GM23338 (cell line): ENCODE data around the gene SIAH1. TPM values are rescaled to one million over a fixed set of nuclear protein-coding genes. Genes with fewer than 3 reads are reported as not detected.

Source experiments
- EZH2phosphoT487 ChIP-seq: fragments of 200-600 bp; sonication (generic); IDR thresholded peaks from one replicate; pipeline ENCODE4 v1.8.1; 2018; ENCODE audit warnings: antibody characterized with exemption; ENCODE audit not compliant: unreplicated experiment
- ZNF462 ChIP-seq: fragments of 250-450 bp; sonication (Bioruptor Pico); IDR thresholded peaks from 2 replicates; pipeline ENCODE4 v1.5.0; 2020; ENCODE audit warnings: mild to moderate bottlenecking, moderate library complexity
- polyA plus RNA-seq: library from polyadenylated mRNA; unstranded; fragments of >200 nt; fragmentation: Nextera tagmentation; extraction: Ambion mirVana; gene quantifications from 2 replicates; pipeline ENCODE4 v1.2.1, GENCODE V29; 2016
- small RNA-seq: library from RNA; depleted of rRNA; stranded (forward); fragments of <200 nt; gene quantifications from one replicate; pipeline ENCODE3, GENCODE V24; 2014; ENCODE audit warnings: low replicate concordance
- total RNA-seq: library from RNA; depleted of rRNA; stranded (reverse); fragments of >200 nt; shearing (Covaris generic); gene quantifications from 2 replicates; pipeline ENCODE4 v1.2.3, GENCODE V29; 2014; rRNA removed

SIAH1 gene
- total and polyA plus RNA-seq, 2 experiments from 2014 or later, result 42.0 to 52.7 TPM

- no peak for TF ChIP-seq ZNF462 (CRISPR knock-in tag)
- no peak for TF ChIP-seq EZH2phosphoT487
Measured at GRCh38 chr16:48310908-48311641, 74.1 kb downstream of the SIAH1 start (continued).

Small RNA genes within 50 kb of the gene (small RNA-seq; reads per million reads assigned to genes)
- gene RF00017, result not detected

Other genes with a start within 250 kb of the SIAH1 start
- not detected in 2 replicates for gene ABCC12, start 229.4 kb downstream of the SIAH1 start, total RNA-seq
- gene ABCC12, start 229.4 kb downstream of the SIAH1 start, polyA plus RNA-seq, result not detected in 2 replicates
- 23.3 and 25.2 TPM in 2 replicates for gene LONP2, start 141.1 kb downstream of the SIAH1 start, total RNA-seq
- gene LONP2, start 141.1 kb downstream of the SIAH1 start, polyA plus RNA-seq, result 8.7 and 12.4 TPM in 2 replicates
- 0.12 TPM in 1 of 2 replicates, not detected in the other for gene ABCC11, start 137.9 kb downstream of the SIAH1 start, total RNA-seq
- 0.10 TPM in 1 of 2 replicates, not detected in the other for gene ABCC11, start 137.9 kb downstream of the SIAH1 start, polyA plus RNA-seq
- 25.7 and 27.3 TPM in 2 replicates for gene N4BP1, start 224.8 kb upstream of the SIAH1 start, total RNA-seq
- gene N4BP1, start 224.8 kb upstream of the SIAH1 start, polyA plus RNA-seq, result 14.6 and 16.4 TPM in 2 replicates